NCI-H1048 (cell line): ENCODE results near the gene NSDHL.

ENCODE experiments used
- DNase-seq: peaks from one replicate; lab custom pipeline; 2025; lab: John Stamatoyannopoulos, UW

Gene NSDHL

DNA sequence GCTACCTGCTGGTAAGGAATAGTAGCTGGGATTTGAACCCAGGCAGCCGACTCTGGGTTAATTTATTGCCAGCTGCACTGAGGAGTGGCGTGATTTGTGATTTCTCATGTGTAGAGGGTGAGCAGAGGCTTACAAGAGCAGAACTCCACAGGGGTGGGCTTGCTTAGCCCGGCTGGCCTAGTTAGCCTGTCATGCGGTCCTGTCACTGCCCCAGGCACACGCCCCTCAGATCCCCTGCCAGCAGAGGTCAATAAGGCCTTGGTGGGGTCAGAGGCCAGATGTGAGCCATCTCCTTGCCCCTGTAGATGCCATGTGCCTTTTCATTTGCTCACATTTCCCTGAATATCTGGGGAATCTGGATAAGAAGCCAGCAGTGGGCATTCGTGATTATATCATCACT is 13.4 kb downstream of the NSDHL start:
- DNase-seq: no peak

DNA sequence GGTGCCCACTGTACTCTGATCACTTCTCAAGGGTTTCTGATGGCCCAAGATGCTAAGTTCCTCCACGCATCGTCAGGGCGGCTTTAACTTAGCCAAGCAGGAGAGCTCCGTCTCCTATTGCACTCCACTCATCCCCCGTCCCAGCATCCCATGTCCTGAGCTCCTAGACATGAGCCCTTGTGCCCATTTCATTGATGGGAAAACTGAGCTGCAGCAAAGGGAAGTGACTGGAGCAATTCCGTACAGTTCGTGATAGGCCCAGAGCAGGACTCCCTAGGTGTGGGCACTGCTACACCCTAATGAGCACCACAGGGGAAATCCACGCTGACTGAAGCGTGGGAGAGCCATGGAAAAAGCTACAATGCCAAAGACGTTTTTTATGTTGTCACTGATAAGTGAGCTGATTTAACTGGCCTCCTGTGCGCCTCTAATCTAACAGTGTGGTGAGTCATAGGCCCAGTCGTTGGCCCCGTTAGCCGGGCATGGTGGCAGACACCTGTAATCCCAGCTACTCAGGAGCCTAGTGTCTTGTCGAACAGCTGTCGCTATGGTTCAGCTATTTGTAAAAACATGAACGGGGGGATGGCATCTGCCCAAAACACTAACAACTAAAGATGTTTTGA is 14.9 kb downstream of the NSDHL start:
- no peak for DNase-seq

DNA sequence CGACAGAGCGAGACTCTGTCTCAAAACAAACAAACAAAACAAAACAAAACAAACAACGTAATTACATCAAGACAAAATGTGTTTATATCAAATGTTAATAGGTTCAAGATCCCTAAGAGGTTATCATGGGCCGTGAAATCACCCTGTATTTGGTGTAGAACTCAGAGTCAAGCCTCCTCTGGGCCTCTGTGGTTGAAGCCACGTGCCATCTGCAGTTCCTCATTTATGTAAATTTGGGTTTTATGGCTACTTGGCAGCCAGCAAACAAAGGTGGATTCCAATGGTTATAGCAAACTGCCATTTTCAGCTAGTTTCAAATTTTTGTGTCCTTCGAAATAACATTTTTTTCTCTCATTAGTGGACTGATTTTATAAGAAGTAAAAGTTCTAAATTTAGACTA is 16.4 kb downstream of the NSDHL start:
- no peak for DNase-seq

DNA sequence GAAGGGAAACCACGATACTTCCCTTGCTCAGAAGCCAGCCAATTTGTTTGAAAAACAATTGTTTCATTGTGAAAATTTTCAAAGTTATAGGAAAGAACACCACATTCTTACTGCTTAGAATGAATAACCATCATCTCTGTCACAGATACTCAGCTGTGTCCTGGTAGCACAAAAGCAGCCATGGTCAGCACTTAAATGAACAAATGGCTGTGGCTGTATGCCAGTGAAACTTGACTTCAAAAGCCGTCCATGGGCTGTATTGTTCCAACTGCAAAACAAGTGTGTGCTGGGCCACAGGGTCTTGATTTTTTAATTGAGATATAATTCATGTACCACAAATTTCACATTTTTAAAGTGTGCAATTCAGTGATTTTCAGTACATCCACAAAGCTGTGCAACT is 19.6 kb downstream of the NSDHL start:
- DNase-seq: no peak

DNA sequence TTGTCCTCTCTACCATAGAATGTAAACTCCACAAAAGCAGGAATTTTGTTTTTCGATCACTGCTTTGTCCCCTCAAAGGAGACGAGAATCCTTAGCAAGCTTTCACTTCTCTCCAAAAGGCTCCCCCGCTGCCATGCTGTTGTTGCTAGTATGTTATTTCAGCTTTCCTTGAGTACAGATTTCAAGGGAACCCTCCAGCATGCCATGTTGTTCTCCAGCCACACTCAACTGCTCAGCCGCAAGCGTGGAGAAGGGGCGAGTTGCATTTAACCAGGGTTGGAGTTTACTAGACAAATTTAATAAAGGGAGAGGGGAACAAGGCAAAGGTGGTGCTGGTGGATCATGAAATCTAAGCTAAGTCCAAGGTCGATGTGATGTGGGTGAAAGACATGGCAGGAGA is 23.1 kb downstream of the NSDHL start:
- no peak for DNase-seq

DNA sequence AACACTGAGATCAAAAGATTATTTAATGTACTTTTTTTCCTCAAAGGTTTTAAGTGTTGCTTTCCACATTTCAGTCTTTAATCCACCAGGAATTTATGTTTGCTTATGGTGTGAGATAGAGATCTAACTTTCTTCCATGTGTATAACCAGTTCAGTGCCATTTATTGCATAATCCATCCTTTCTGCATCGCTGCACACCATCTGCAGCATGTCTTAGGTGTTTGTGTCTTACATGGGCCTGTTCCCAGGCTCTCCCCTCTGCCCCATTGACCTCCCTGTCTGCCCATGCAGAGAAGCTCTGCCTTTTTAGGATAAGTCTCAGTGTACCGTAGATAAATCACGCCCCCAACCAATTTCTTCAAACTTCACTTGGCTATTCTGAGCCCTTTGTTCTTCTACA is 30.3 kb downstream of the NSDHL start:
- no peak for DNase-seq

DNA sequence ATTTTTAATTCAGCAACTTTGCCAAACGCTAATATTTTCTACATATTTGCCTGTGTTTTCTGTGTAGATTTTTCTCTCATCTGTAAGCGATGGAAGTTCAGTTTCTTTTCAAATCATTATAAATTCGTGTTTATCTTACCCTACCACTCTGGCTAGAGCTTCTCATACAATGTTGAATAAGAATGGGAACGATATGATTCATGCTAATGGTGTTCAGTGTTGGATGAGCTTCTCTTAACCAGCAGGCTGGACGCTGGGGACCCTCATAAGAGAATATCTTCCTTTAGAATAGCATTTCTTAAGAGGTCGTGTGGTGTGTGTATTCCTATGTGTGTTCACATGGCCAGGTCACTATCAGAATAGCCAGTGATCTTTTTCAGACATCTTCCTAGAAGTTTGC is 31.0 kb downstream of the NSDHL start:
- DNase-seq: no peak

DNA sequence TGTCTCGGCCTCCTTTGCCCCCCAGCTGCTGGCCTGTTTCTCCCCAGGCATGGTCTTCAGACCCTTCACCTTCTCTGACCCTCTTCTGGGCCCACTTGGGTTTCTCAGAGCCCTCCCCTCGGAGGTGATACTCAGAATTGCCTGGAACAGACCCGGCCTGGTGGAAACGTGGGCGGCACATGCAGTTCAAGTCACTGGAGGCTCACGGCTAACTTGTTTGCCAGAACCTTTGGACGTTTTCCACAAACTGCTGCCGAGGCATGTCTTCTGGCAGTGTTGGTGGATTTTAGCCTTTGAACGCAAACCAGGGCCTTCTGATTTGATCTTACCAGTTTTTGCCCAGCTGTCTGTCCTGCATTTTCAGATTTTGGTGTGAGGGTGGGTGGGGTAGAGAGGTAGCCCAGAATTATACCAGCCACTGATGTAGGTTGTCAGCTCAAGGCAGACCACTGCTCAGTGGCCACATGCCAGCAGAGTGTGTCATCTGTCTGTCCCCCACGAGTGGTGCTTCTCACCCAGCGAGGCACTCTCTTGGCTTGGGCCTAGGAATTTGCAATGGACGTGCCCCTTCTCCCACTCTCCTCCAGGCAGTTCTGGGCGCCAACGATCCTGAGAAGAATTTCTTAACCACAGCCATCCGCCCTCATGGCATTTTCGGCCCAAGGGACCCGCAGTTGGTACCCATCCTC is 34.5 kb downstream of the NSDHL start:
- no peak for DNase-seq

DNA sequence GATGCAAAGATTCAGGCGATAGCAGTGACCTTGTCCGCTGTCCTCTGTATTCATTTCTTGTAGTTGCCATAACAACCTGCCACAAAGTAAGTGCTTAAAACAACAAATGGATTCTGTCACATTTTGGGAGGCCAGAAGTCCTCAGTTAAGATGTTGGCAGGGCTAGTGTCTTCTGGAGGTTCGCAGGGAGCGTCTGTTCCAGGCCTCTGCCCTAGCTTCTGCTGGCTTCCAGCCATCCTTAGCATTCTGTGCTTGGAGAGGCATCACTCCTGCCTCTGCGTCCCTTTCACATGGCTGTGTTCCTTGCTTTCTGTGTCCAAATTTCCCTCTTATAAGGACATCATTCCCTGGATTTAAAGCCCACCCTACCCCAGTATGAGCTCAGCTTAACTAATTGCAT is 35.5 kb downstream of the NSDHL start:
- DNase-seq: no peak

DNA sequence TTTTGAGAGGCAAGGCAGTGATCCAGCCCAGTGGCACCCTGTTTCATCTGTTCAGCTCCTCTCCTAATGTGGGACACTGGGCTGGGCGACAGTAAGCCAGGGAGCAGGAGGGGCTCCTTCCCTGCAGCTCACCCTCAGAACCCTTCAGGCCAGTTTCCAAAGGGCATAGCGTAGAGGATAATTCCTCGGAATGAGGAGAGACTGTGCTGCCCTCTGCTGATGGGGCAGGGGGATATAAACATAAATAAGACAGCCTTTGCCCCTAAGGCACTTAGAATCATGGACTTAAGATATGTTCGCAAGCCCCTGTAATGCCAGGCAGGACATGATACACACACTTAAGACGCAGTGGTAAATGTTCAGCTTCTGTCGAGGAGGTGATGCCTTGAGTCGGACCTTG is 39.1 kb downstream of the NSDHL start:
- DNase-seq: no peak

DNA sequence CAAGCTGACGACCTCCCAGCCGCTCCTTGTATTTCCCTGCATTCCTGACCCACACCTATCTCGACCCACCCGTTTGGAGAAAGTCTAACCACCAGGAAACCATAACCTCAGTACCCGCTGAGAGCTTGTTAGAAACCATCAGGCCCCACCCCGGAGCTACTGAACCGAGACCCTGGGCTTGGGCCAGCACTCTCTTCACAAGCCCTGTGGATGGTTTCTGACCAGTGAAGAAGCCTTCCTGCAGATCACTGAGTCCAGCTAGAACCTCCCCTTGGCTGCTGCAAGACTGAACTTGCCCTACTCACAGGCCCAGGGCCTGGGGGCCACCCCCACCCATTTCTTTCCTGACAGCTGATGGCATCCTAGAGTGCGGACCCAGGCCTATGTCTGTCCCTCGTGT is 40.4 kb downstream of the NSDHL start:
- no peak for DNase-seq

DNA sequence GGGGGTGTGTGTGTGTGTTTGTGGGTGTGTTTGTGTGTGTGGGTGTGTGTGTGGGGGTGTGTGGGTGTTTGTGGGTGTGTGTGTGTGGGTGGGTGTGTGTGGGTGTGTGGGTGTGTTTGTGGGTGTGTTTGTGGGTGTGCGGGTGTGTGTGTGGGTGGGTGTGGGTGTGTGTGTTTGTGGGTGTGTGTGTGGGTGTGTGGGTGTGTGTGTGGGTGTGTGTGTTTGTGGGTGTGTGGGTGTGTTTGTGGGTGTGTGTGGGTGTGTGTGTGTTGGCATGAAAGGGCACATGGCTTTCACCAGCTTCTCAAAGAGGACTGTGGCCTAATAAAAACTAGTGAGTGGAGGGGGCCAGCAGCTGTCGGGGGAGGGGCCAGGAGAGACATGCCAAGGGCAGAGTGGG is 41.7 kb downstream of the NSDHL start:
- no peak for DNase-seq

DNA sequence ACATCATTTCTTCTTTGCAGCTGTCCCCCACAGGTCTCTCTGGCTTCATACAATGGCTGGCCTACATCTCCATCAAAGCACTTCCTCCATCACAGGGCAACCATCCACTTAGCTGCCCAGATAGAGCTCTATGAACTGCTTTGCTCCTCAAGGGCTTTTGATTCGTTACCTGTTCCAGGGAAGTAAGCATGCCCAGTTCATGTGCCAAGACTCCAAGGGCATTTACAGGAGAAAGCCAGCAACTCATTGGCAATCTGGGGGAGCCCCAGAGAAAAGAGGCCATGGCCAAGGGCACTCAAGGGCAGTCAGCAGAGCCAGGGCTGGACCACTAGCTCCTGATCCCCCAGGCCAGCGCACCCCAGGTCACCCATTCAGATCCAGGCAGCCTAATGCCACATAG is 42.5 kb downstream of the NSDHL start:
- DNase-seq: no peak

DNA sequence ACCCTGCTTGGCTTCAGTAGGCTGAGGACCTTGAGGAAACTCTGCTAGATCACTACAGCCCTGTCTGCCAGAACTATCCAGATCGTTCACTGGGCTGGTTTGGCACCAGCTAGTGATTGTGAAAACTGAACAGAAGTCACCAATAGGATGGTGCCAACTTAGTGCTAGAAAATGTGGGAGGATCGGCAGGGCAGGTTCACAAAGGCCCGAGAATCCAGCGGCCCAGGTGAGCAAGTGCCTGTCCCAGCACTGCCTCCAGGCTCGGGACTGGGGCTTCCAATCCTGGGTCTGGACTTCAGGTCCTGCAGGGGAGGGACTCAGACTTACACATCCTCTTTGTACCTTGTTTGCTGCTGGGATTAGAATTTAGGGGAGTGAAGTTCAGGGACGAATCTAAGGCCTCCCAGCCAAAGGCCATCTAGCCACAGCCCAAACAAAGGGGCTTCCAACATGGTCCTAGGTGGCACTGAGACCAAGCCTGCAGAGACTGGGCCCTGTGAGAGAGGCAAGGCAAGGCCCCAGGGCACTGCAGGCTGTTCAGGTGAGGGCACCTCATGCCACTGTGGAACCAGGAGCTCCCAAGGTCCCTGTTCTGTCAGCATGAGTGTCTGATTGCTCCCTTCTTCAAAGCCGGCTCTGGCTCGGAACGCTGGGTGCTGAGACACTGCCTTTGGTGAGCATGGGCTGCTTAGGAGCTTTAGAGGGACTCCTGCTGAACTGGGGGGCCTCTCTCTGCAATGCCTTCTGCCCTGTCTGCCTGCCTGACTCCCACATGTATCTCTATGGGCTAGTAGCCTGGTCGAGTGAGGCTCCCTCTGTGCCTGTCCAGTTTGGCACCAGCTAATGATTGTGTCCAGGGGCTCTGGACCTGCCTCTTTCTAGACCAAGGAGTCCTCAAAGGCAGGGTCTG is 46.3 kb downstream of the NSDHL start:
- DNase-seq: no peak

DNA sequence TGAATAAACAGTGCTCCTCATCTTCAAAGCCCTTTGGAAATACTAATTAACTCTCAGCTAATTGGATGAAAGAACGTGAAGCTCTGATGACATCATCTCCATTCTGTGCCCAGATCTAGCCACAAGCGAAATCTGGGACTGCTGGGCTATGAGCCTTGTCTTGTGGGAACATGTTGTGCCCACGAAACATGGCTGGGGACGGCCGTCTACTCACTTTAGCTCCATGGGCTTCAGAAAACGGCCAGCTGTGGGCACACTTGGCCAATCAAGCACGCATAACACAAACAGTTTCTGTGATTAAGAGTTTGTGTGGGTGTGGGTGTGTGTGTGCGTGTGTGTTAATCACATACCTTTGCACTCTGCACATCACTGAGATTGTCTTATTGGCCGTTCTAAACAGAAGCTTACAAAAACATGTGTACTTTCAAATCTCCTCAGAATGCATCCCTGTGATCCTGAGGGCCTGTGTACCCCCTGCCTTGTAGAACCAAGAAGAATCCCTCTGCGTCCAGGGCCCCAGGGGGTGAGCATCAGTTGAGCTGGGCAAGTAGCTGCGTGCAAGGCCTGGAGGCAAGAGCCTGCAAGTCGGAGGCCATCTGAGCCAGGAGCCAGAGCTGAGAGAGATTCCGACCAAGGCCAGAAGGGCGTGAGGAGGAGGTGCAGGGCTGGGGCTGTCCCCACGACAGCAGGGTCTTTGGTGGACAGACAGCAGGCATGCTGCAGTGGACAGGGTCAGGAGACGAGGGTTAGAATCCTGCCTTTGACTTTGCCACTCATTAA is 48.3 kb downstream of the NSDHL start:
- no peak for DNase-seq

DNA sequence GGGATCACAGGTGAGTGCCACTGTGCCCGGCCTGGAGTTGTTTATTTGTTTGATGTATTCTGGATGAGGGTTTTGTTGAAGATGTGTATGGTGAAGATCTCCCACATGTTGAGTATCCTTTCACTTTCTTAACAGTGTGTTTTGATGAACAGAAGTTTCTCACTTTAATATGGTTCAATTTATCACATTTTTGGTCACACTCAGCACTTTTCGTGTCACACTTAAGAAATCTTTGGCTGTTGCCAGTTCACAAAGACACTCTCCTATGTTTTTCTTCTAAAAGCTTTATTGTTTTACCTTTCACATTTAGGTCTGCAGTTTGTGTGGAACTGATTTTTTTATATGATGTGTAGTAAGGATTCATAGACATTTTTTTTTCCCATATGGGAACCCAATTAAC is 50.4 kb downstream of the NSDHL start:
- DNase-seq: no peak

DNA sequence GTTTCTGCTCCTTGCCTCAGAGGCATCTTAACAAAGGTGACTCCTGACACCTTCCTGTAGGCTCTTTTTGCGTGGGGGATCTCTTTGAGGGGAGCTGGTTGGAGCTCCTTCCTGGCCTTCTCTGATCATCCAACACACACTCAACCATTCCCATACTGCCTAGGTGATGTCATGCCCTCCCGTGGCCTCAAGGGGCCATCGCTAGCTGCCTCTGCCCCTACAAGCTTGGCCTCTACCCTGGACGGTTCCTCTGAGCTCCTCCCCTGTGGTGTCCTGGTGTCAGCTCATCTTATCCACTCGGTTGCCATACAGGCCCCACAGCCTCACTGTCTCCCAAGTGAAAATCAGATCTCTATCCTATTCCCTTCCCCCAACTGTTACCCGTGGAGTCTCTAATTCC is 53.3 kb downstream of the NSDHL start:
- DNase-seq: no peak

DNA sequence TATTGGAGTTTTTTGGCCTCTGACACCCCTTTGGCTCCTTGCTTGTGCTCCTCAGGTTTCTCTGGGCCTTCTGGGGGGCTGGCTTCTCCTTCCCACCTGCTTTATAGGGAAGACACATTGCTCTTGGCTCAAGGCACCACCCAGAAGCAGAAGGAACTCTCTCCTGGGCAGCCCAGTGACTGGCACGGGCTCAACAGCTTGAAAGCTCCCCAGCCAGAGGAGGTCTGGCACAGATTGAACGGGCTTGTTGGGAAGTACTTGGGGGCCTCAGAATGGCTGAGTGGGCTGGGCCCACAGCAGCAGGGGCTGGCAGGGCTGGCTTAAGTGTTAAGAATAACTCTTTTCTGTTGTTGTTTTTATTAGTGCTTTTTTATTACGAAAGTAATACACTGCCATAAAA is 55.9 kb downstream of the NSDHL start:
- no peak for DNase-seq

DNA sequence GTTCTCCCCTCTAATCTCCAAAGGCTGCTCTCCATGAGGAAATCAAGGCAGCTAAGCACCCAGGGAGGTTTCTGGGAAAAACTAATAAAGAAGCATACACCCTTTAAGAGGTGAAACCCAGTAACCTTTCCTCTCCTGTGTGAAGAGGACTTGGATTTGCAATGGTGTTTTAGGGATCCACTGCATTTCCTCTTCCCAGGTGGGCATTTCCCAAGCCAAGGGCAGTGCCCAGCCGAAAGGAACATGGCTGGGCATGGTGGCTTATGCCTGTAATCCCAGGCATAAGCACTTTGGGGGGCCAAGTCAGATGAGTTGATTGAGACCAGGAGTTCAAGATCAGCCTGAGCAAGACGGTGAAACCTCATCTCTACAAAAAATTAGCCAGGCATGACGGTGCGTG is 61.6 kb downstream of the NSDHL start:
- DNase-seq: no peak

DNA sequence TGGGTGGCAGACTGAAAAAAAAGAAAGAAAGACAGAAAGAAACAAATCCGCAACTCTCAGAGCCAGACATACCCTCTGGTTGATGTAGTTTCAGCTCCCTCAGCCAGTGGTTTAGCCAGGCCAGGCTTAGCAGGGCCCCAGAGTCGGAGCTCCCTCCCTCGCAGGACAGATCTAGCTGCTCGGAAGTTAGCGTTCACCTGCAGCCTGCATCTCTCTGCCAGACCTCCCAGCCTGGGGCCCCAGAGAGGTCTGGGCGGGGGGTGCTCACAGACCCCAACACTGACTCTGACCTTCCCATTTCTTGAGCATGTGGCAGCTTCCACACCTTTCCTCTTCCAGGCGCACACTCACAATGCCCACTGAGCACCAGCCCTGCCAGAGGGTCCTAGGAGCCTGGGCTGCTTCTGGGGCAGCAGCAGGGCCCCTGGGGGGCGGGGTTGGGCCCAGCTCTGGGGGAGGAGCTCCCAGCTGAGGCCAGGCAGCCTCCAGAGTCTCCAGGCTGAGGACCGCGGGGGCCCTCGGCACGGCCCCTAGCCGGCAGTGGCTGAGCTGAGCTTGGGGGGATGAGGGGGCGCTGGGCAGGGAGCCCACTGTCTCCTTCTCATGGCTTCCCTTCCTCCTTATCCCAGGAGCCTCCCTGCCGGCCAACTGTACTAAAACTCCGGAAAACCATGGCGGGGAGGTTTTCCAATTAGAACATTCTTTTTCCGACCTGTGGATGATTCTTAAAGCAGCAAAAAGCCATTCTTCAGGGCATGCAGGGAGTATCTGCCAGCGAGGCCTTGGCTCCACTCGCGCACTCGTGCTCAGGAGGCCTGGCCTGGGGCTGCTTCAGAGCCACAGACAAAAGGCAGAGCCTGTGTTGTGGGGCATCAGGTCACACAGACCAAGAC is 62.4 kb downstream of the NSDHL start:
- DNase-seq: no peak

DNA sequence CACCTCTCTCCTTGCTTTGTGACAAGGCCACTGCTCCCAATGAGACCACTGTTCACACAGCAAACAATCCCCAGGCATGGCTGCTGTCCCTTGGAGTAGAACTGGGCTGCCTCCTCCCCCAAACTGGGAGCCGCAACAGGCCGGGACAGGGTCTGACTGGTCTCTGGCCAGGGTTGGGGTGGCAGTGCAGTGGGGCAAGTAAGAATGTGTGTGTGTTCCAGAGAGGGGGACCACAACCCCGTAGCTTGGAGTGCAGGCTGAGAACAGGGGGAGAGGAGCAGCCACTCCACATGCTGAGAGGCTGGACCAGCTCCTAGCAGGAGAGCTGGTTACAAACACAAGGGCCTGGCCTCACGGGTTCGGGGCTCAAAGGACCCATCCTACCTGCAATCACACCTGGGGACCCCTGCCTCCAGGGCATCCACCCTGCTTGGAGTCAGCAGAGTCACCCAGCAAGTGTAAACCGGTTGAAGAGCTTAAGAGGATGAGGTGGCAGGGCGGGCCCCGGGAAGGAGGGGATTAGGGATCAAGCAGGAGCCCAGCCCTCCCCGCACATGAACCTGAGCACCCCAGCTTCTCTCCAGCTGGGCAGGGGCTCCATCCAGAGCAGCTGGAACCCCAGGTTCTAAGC is 63.2 kb downstream of the NSDHL start:
- DNase-seq: no peak
